HL-60 (cell line): ENCODE results near the gene COL2A1.

Experiments
- CTCF ChIP-seq: IDR thresholded peaks from one replicate; pipeline ENCODE4 v1.5.1; 2011; ENCODE audit warnings: low read length, control low read depth, inconsistent platforms; ENCODE audit not compliant: insufficient read depth
- GABPA ChIP-seq: IDR thresholded peaks from 2 replicates; pipeline ENCODE4 v1.6.1; 2012; ENCODE audit warnings: low read depth
- POLR2AphosphoS5 ChIP-seq: IDR thresholded peaks from 2 replicates; pipeline ENCODE4 v1.6.1; 2012; ENCODE audit warnings: low read depth
- REST ChIP-seq: IDR thresholded peaks from 2 replicates; pipeline ENCODE4 v1.6.1; 2012; ENCODE audit warnings: low read depth; ENCODE audit not compliant: insufficient replicate concordance
- SPI1 ChIP-seq: IDR thresholded peaks from 2 replicates; pipeline ENCODE4 v1.6.1; 2012; ENCODE audit warnings: low read depth, mild to moderate bottlenecking, borderline replicate concordance

- no peak for TF ChIP-seq POLR2AphosphoS5
- TF ChIP-seq CTCF, result no peak
- no peak for TF ChIP-seq GABPA
- TF ChIP-seq REST, result no peak
- no peak for TF ChIP-seq SPI1
Measured at GRCh38 chr12:47943623-47944340, 60.5 kb downstream of the COL2A1 start.
